ENCODE measurements around the gene AMPD3. TPM values are rescaled to one million over a fixed set of nuclear protein-coding genes. Genes with fewer than 3 reads are reported as not detected.
A peak's percentile ranks its signal among the peaks of the same experiment; 100 is the strongest.

AMPD3 gene
- polyA plus RNA-seq, 1 experiment, result 19.6 TPM

DNA sequence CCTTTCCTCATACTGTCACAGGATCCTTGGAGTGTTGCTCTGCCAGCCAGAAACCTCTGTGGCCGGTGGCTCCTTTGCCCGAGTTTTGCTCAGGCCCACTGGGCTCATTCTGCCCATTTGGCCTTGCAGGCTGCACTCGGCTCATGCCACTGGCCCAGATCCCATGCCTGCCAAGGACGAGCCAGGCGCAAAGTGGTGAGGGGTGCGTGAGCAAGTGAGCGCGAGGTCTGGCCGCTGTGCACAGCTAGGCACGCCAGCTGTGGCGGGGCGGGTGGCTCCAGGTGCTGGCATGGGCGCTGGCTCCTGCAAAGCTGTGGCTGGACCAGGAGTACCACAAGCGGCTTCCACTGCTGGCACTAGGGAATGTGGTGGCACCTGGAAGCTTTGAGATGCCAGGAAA is 88.7 kb downstream of the AMPD3 start:
- no peak overlapping the region for H3K27ac ChIP-seq (ENCODE audit: low read depth, low read length)
- no peak for DNase-seq (ENCODE audit: low read depth, low spot score)
- ChIA-PET POLR2A (no interaction called here), CTCF (no interaction called here)
- H3K9me3 ChIP-seq (ENCODE audit: control insufficient read depth, insufficient read depth, low read length), result peaks cover 16% of the 10 kb centered on the region
- H3K4me3 ChIP-seq (ENCODE audit: low read depth, low read length), result no peak overlapping the region
- TF ChIP-seq, protein P1, sequence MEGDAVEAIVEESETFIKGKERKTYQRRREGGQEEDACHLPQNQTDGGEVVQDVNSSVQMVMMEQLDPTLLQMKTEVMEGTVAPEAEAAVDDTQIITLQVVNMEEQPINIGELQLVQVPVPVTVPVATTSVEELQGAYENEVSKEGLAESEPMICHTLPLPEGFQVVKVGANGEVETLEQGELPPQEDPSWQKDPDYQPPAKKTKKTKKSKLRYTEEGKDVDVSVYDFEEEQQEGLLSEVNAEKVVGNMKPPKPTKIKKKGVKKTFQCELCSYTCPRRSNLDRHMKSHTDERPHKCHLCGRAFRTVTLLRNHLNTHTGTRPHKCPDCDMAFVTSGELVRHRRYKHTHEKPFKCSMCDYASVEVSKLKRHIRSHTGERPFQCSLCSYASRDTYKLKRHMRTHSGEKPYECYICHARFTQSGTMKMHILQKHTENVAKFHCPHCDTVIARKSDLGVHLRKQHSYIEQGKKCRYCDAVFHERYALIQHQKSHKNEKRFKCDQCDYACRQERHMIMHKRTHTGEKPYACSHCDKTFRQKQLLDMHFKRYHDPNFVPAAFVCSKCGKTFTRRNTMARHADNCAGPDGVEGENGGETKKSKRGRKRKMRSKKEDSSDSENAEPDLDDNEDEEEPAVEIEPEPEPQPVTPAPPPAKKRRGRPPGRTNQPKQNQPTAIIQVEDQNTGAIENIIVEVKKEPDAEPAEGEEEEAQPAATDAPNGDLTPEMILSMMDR (IDR thresholded peaks at IDR 0.05; ENCODE audit: low read depth, low read length), result no peak
- H3K27me3 ChIP-seq (ENCODE audit: control insufficient read depth, insufficient read depth, low read length), result no peaks in the 10 kb centered on the region

DNA sequence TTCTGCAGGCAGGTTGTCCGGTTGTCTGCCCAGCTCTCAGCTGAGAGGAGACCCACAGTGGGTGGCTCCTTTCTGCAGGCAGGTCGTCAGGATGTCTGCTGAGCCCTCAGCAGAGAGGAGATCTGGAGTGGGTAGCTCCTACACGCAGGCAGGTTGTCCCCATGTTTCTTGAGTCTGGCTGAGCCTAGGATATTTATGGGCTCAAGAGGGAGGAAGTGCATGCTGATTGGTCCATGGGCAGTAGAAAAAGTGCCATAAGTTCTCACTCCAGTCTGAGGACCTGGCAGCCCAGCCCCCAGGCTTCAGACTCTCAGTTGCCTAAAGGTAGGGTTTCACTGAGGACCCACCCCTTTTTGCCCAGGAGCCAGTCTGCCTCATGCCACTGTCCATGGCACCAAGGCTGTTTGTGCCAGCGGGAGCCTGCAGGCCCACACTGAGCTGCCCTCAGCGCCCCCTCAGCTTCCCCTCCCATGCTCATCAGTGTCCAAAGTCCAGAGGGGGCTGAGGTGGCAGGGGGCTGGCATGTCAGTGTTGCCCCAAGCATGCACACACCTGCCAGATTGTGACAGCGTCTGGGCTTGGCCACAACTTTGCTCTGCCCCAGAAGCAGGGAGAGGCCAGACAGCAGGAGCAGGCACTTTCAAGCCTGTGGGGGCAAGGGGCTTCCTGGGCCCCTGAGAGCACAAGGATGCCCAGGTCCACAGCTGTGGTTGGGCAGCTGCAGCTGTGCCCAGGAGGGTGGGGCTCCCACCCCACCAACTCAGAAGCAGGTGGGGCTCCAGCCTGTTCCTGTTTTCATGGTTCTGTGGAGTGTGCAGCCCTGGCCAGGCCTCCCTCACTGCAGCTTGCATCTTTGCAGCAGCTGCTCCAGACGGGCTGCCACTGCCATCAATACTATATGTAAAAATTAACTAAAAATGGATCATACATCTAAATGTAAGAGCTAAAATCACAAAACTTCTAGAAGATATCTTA is 89.7 kb downstream of the AMPD3 start:
- ChIA-PET POLR2A (interaction anchor here (0.7 kb wide), 1 partner anchor 183 kb away, joined by 5 read pairs; no protein-coding TSS in a partner anchor), CTCF (no interaction called here)
- H3K4me3 ChIP-seq (ENCODE audit: low read depth, low read length), result no peak overlapping the region
- H3K27me3 ChIP-seq (ENCODE audit: control insufficient read depth, insufficient read depth, low read length), result no peaks in the 10 kb centered on the region
- H3K27ac ChIP-seq (ENCODE audit: low read depth, low read length), result no peak overlapping the region
- TF ChIP-seq, protein P1 (IDR thresholded peaks at IDR 0.05; ENCODE audit: low read depth, low read length), result no peak
- DNase-seq (ENCODE audit: low read depth, low spot score), result no peak
- H3K9me3 ChIP-seq (ENCODE audit: control insufficient read depth, insufficient read depth, low read length), result peaks cover 16% of the 10 kb centered on the region

DNA sequence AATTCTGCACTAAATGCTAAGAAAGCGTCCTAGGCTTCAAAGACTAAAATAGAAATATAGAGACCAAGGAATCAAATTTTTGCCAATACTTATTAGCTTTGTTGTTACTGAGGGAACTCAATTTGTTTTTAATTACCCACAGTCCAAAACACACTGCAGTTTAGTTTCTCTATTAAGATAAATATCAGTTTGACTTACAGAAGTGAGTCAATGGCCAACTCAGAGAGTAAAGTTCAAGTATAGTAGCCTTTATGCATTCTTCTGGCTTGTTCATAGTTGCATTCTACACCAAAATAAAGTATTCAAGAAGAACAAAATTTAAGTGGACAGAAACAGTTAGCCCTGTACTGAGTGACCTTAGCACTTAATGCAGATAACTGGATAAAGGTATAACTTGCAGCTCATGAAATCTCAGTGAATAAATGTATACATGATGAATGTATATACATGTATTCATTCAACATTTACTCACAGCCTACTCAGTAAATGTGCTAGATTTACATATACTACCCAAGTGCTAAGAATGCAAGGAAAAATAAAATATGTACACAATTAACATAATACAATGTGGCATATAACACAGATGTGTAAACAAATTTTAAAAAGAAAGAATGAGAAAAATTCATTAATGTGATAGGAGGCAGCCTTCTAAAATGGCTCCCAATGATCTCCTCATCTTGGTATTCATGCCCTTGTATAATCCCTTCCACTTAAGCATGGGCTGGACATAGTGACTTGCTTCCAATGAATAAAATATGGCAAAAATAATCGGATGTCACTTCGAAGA is 95.6 kb downstream of the AMPD3 start:
- TF ChIP-seq, protein P1 (IDR thresholded peaks at IDR 0.05; ENCODE audit: low read depth, low read length), result no peak
- peak; percentile 21 for DNase-seq (ENCODE audit: low read depth, low spot score)
- ChIA-PET CTCF (interaction anchor here (4.1 kb wide), 1 partner anchor 10 kb away, joined by 25 read pairs; the partner anchor contains the start of gene RNF141), POLR2A (no interaction called here)
- Histone ChIP-seq H3K27me3 (ENCODE audit: control insufficient read depth, insufficient read depth, low read length) (no peaks in the 10 kb centered on the region), H3K9me3 (ENCODE audit: control insufficient read depth, insufficient read depth, low read length) (no peaks in the 10 kb centered on the region), H3K27ac (ENCODE audit: low read depth, low read length) (no peak overlapping the region), H3K4me3 (ENCODE audit: low read depth, low read length) (no peak overlapping the region)

DNA sequence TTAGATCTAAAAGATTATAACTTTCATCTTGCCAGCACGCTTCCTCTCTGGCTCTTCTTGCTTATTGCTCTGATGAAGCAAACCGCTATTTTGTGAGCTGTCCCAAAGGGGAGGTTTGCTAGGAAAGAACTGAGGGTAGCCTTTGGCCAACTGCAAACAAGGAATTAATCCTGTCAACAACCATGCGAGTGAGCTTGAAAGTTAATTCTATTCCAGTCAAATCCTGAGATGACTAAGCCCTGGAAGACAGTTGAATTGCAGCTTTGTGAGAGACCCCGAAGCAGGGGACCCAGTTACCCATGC is 96.2 kb downstream of the AMPD3 start:
- POLR2A ChIA-PET, result no interaction called here
- DNase-seq (ENCODE audit: low read depth, low spot score), result no peak
- CTCF ChIA-PET, result interaction anchor here (1.0 to 4.1 kb wide), 2 partner anchors 10 to 14 kb away, joined by 3 to 25 read pairs; partner anchors contain the start of gene RNF141
- Histone ChIP-seq H3K27me3 (ENCODE audit: control insufficient read depth, insufficient read depth, low read length) (no peaks in the 10 kb centered on the region), H3K4me3 (ENCODE audit: low read depth, low read length) (no peak overlapping the region), H3K9me3 (ENCODE audit: control insufficient read depth, insufficient read depth, low read length) (no peaks in the 10 kb centered on the region), H3K27ac (ENCODE audit: low read depth, low read length) (no peak overlapping the region)
- TF ChIP-seq, protein P1 (IDR thresholded peaks at IDR 0.05; ENCODE audit: low read depth, low read length), result no peak

Measured in AG04450 (cell line).